H1 (cell line): ENCODE results near the gene TRAF3. TPM values are rescaled to one million over a fixed set of nuclear protein-coding genes. Genes with fewer than 3 reads are reported as not detected.

ENCODE experiments used
- CBX5 ChIP-seq: fragments of 300-800, 300-1000 bp; sonication (generic); IDR thresholded peaks from 2 replicates; pipeline ENCODE4 v1.7.1; 2016; ENCODE audit warnings: antibody characterized with exemption, low read length, low read depth
- polyA plus RNA-seq, 7 experiments: library from polyadenylated mRNA; depleted of rRNA in 3 of 7; stranded (reverse) in 5 of 7; unstranded in 2 of 7; fragments of >200 nt in 5 of 7; fragments of 200-250 nt in 2 of 7; gene quantifications; 1 replicate in 5 of 7; 2 replicates in 1 of 7; 4 replicates in 1 of 7; pipeline versions ENCODE4 v1.2.1 to v1.2.3, GENCODE V29; 2011 to 2013; ENCODE audit warnings: missing spikeins in 2 of 7, mixed read lengths in 2 of 7
- total RNA-seq: library from RNA; stranded (reverse); fragmentation: NEBNext Ultra II Directional; extraction: Animal tissue kit (Norgen Biotek cat#: 25700); gene quantifications from 2 replicates; pipeline ENCODE4 v1.2.1, GENCODE V29; 2021

The TRAF3 gene
- total and polyA plus RNA-seq, 2 of the 8 experiments (the other 6 are each of a cell fraction or from before 2014, with no cell fraction given), result 5.8 to 12.1 TPM

DNA sequence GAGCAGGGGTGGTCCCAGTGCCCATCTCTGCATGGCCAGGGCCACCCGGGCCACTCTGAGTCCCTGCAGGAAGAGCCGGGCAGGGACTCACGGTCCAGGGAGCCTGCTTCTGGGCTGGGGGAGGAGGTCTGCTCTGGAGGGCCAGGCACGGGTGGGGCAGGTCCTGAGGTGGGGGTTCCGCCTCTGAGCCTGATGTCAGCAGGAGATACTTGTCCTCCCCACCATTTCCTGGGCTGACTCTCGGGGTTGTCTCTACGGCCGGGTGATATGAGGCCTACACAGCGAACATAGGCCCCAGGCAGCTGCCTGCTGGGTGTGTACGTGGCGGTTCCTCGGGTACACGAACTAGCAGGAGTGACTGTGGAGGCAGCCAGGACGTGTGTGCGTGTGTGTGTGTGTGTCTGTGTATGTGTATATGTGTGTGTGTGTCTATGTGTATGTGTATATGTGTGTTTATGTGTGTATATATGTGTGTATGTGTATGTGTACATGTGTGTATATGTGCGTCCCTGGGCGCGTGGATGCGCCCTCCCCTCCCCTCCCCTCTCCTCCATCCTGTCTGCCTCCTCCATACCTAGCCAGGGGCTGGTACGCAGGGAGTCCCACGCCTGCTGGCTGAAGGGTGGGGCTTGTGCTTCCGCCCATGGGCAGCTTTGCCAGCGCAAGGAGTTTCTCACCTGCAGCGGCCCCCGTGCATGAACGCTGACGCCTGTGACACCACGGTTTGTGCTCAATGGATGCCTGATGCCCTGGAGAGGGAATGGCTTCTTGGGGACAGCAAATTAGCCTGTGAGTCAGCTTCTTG, 30.4 kb upstream of the TRAF3 start (continued):
- no peak for TF ChIP-seq CBX5
